HG02852 (cell line): ENCODE measurements around the gene ARL17B.
"Not testable (repeated sequence)": the region's sequence is repeated elsewhere in the genome, so short reads cannot be mapped to it uniquely, and the experiment has no call there.

Experiments used
- ATAC-seq: cut with Tn5 transposase; IDR thresholded peaks from one replicate; pipeline ENCODE4 v1.9.1; 2021; ENCODE audit warnings: mild to moderate bottlenecking, moderate library complexity; ENCODE audit not compliant: unreplicated experiment

The ARL17B gene

GRCh38 chr17:46290906-46291546, 70.5 kb downstream of the ARL17B start:
- peak; percentile 93 for ATAC-seq

DNA sequence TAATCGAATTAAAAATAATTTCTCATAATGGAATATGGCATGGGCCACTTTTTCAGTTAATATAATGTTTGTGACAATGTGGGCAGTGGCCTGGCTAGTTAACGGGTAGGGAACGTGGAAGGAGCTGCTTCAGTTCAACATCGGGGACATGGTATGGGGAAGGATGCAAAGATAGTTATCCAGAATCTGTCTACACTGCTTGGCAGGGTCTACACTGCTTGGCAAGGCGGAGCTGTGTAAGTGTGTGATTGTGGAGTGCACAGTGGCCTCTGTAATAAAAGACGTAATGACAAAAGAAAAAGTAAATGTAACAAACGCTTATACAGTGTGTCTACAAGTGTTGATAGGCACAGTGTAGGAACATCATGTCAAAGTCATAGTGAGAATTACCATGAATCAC, 74.0 kb downstream of the ARL17B start:
- ATAC-seq, result not testable (repeated sequence)

- ATAC-seq, result not testable (repeated sequence)
Observed at GRCh38 chr17:46286764-46287221, 74.8 kb downstream of the ARL17B start.

GRCh38 chr17:46285500-46285899, 76.1 kb downstream of the ARL17B start:
- ATAC-seq, result not testable (repeated sequence)

- ATAC-seq, result not testable (repeated sequence)
Observed at GRCh38 chr17:46284467-46284866, 77.1 kb downstream of the ARL17B start.

GRCh38 chr17:46282635-46283034, 78.9 kb downstream of the ARL17B start:
- ATAC-seq, result not testable (repeated sequence)

DNA sequence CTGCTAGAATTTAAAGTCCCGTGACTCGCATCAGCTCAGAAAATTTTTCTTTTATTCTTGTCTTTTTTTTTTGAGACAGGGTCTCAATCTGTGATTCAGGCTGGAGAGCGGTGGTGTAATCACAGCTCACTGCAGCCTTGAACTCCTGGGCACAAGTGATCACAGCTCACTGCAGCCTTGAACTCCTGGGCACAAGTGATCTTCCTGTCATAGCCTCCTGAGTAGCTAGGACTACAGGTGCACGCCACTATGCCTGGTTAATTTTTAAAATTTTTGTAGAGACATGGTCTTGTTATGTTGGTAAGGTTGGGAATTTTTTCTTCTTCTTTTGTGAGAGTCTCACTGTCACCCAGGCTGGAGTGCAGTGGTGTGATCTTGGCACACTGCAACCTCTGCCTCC, 80.2 kb downstream of the ARL17B start:
- not testable (repeated sequence) for ATAC-seq

GRCh38 chr17:46276728-46277479, 84.7 kb downstream of the ARL17B start:
- ATAC-seq, result not testable (repeated sequence)

- no peak for ATAC-seq
Observed at GRCh38 chr17:46274238-46274637, 87.3 kb downstream of the ARL17B start.

DNA sequence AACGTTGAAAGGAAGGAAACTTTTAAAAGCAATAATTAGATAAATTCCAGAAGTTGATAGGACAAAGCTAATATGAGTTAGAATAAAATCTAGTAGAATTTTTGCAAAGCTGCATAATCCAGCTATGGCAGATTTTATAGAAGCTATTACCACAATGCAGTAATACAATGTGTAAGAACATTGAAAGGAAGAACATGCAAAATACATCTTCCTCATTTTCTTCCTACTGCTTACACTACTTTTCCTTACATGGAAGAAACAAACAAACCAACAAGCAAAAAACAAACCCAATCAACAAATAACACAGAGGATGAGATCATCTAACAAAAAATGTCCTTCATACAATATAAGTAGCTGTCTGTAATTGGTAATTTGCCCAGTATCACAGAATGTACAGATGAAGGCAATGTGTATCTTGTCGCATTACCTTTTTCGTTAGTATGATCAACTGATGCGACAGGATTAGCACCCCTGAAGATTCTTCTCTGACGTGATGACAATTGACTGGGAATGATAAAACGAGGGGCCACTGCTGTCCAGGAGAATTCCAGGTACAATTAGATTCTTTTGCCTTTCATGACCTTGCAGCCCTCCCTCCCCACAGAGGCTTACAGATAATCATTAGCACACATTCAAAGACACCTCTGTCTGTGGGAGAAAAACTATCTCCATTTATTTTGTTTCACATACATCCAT, 87.9 kb downstream of the ARL17B start:
- ATAC-seq, result no peak

DNA sequence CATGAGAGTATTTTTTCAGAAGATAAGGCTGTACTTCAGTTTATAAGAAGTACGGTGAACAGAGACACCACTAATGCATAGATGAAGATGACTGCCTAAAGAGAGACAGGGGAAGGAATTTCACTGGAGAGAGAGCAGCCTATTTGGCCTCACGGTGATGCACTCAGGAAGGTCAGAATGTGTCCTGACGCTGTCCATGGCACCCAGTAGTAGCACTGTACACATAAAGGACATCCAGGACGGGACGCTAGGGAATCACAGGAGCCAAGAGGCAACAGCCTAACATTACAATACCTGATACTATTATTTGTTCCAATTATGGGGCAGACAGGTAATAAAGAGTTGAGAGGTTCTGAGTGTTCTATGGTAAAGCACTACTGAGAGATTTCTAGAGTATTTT, 91.5 kb downstream of the ARL17B start:
- ATAC-seq, result no peak

DNA sequence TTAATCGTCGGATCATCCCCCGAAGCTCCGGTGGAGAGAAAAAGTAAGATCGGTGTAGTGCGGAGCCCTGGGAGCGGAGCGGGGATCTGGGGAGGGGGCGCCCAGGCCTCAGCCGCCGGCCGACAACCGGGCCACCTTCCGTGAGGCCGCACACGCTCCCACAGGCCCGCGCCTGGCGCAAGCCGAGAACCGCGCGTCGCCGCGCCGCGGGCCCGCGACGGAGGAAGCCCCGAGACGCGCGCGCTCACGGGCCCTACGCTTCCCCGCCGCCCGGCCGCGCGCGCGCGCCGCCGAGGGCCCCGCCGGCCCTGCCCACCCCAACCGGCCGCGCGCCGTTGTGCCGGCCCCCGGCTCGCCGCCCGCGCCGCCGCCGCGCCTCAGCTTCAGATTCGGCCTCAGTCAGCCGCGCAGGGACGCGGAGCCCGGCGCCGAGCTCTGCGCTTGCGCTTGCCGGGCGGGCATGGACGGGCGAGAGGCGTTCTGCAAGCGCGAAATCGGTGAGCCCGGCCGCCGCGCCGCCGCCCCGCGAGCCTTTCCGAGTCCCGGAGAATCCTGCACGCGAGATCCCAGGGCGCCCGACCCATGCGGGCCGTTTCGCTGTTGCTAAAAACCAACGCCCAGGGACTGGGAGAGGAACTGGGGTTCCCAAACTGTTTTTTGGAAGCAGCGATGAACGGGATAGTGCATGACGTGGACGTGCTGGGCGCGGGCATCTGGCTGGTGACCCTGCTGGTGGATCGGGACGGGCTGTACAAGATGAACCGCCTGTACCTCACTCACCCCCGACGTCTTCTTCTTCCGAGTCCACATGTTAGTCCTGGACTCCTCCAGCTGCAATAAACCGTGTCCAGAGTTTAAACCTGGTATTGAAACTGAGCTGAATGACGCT, 94.7 kb downstream of the ARL17B start:
- peak; percentile 82 for ATAC-seq

GRCh38 chr17:46266063-46266655, 95.4 kb downstream of the ARL17B start:
- ATAC-seq, result not testable (repeated sequence)

- no peak for ATAC-seq
Observed at GRCh38 chr17:46264456-46265198, 96.9 kb downstream of the ARL17B start.

DNA sequence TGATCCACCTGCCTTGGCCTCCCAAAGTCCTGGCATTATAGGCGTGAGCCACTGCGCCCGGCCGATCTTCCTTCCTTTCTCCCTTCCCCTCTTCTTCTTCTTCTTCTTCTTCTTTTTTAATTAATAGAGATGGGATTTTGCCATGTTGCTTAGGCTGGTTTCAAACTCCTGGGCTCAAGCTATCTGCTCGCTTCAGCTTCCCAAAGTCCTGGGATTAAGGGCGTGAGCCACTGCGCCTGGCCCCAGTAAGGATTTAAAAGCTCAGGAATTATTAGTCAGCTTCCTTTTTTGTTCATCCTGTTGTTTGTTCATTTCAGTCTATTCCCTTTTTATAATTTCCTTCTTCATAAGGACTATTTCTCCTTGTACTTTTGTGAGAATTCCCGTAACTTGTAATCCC, 99.3 kb downstream of the ARL17B start:
- ATAC-seq, result no peak

- ATAC-seq, result not testable (repeated sequence)
Observed at GRCh38 chr17:46259845-46260661, 101.5 kb downstream of the ARL17B start.

DNA sequence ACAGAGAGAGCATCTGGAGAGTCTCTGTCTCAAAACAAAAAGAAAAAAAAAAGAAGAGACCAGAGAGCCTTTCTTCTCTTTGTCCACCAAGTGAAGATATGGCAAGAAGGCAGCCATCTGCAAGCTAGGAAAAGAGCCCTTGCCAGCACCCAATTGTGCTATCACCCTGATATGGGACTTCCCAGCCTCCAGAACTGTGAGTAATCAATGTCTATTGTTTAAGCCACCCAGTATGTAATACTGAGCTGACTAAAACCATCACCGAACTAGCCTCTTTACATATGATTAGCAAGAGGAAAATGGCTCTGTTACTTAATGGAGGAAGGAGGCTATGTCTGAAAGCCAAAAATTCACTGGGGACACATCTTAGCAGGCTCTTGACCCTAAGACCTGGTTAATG, 105.2 kb downstream of the ARL17B start:
- ATAC-seq, result not testable (repeated sequence)

GRCh38 chr17:46254215-46254614, 107.4 kb downstream of the ARL17B start:
- ATAC-seq, result not testable (repeated sequence)

GRCh38 chr17:46253722-46254121, 107.8 kb downstream of the ARL17B start:
- ATAC-seq, result not testable (repeated sequence)
